HepG2 (cell line): Measurements from ENCODE around the gene GRAMD1A.

ENCODE experiments used
- BCL6 ChIP-seq: IDR thresholded peaks from 2 replicates; pipeline ENCODE4 v1.6.1; 2016; ENCODE audit warnings: missing genetic modification reagents, missing compliant biosample characterization
- CTCF ChIP-seq: sonication (generic); formaldehyde crosslinking; IDR thresholded peaks from 2 replicates; pipeline ENCODE4 v1.5.0; 2020; ENCODE audit warnings: mild to moderate bottlenecking, missing genetic modification reagents, moderate library complexity
- EZH2 ChIP-seq: conservative IDR thresholded peaks from 2 replicates; pipeline ENCODE4 v1.6.1; 2012; ENCODE audit warnings: mild to moderate bottlenecking, low read depth, low read length, moderate library complexity
- JUND ChIP-seq: sonication (generic); formaldehyde crosslinking; IDR thresholded peaks from 2 replicates; pipeline ENCODE4 v1.8.0; 2022; ENCODE audit warnings: mild to moderate bottlenecking, missing genetic modification reagents
- RFX5 ChIP-seq: IDR thresholded peaks from 2 replicates; pipeline ENCODE4 v1.6.1; 2011; ENCODE audit warnings: low read depth, low read length, improper control_type of control experiment
- ZBTB26 ChIP-seq: IDR thresholded peaks from 2 replicates; pipeline ENCODE4 v1.6.1; 2016; ENCODE audit warnings: missing compliant biosample characterization, missing genetic modification reagents, borderline replicate concordance
- ZUFSP ChIP-seq: sonication (generic); formaldehyde crosslinking; IDR thresholded peaks from 2 replicates; pipeline ENCODE4 v1.9.0; 2021; ENCODE audit warnings: missing genetic modification reagents, mild to moderate bottlenecking, borderline replicate concordance

GRCh38 chr19:35027851-35028599, 27.9 kb downstream of the GRAMD1A start:
- no peak for TF ChIP-seq CTCF (CRISPR knock-in tag)
- no peak for TF ChIP-seq EZH2
- no peak for TF ChIP-seq JUND
- no peak for TF ChIP-seq ZBTB26
- TF ChIP-seq BCL6 = no peak
- no peak for TF ChIP-seq ZUFSP
- TF ChIP-seq RFX5 = no peak
